K562 (cell line): Measurements from ENCODE around the gene PRELID3B. TPM values are rescaled to one million over a fixed set of nuclear protein-coding genes. Genes with fewer than 3 reads are reported as not detected.
A peak's percentile ranks its signal among the peaks of the same experiment; 100 is the strongest.

Source experiments
- COPS2 ChIP-seq: fragments of 450-650 bp; conservative IDR thresholded peaks from 2 replicates; pipeline ENCODE4 v1.6.1; 2016; ENCODE audit warnings: mild to moderate bottlenecking, moderate library complexity
- CTCF ChIP-seq, 3 experiments: IDR thresholded peaks in 2 of 3; conservative IDR thresholded peaks in 1 of 3; 2 replicates each; pipeline ENCODE4 v1.5.1; 2011 to 2012; ENCODE audit warnings: low read length in 3 of 3, mild to moderate bottlenecking in 3 of 3, control low read depth in 2 of 3, improper control_type of control experiment in 1 of 3, inconsistent platforms in 1 of 3, low read depth in 1 of 3, mixed read lengths in 1 of 3, moderate library complexity in 1 of 3; ENCODE audit not compliant: insufficient read depth in 2 of 3
- DMBX1 ChIP-seq: fragments of 250-450 bp; sonication (Bioruptor Pico); IDR thresholded peaks from 2 replicates; pipeline ENCODE4 v1.8.0; 2022; ENCODE audit warnings: inconsistent platforms, mild to moderate bottlenecking, moderate library complexity, borderline replicate concordance
- E2F5 ChIP-seq: sonication (generic); formaldehyde crosslinking; IDR thresholded peaks from 2 replicates; pipeline ENCODE4 v1.8.0; 2022; ENCODE audit warnings: mild to moderate bottlenecking, missing genetic modification reagents
- MTF1 ChIP-seq: fragments of 250-450 bp; sonication (Bioruptor Pico); IDR thresholded peaks from 2 replicates; pipeline ENCODE4 v1.9.0; 2021; ENCODE audit warnings: moderate library complexity, mild to moderate bottlenecking, inconsistent platforms, borderline replicate concordance
- REST ChIP-seq, 2 experiments: fragments of 450-650 bp; formaldehyde crosslinking in 1 of 2; IDR thresholded peaks; 2 replicates each; pipeline versions ENCODE4 v1.4.0 to v1.6.1; 2014 to 2020; ENCODE audit warnings: mild to moderate bottlenecking in 2 of 2, borderline replicate concordance in 1 of 2, low read depth in 1 of 2
- SMARCC2 ChIP-seq: fragments of 450-650 bp; IDR thresholded peaks from 2 replicates; pipeline ENCODE4 v1.6.1; 2017; ENCODE audit warnings: antibody characterized with exemption, moderate library complexity, mild to moderate bottlenecking, low read depth
- TBL1XR1 ChIP-seq, 2 experiments: IDR thresholded peaks; 2 replicates each; pipeline ENCODE4 v1.6.1; 2012; ENCODE audit warnings: improper control_type of control experiment in 2 of 2, low read length in 2 of 2, mild to moderate bottlenecking in 1 of 2
- TBP ChIP-seq: optimal IDR thresholded peaks from 2 replicates; pipeline ENCODE3; 2011; ENCODE audit warnings: low read depth, low read length, improper control_type of control experiment
- THRB ChIP-seq: fragments of 450-650 bp; formaldehyde crosslinking; conservative IDR thresholded peaks from 2 replicates; pipeline ENCODE4 v1.4.0; 2022; ENCODE audit warnings: mild to moderate bottlenecking, missing genetic modification characterization
- XRCC3 ChIP-seq: fragments of 450-650 bp; IDR thresholded peaks from 2 replicates; pipeline ENCODE4 v1.6.1; 2017; ENCODE audit warnings: mild to moderate bottlenecking, moderate library complexity
- ZFP36 ChIP-seq: fragments of 150-350 bp; IDR thresholded peaks from 2 replicates; pipeline ENCODE4 v1.6.1; 2018; ENCODE audit warnings: low read length, low read depth; ENCODE audit not compliant: partially characterized antibody
- ZNF212 ChIP-seq: fragments of 450-650 bp; formaldehyde crosslinking; IDR thresholded peaks from 2 replicates; pipeline ENCODE4 v1.4.0; 2020; ENCODE audit warnings: mild to moderate bottlenecking
- ZNF311 ChIP-seq: fragments of 250-450 bp; sonication (Bioruptor Pico); IDR thresholded peaks from 2 replicates; pipeline ENCODE4 v1.4.0; 2020; ENCODE audit warnings: mild to moderate bottlenecking, moderate library complexity
- polyA plus RNA-seq, 8 experiments: library from polyadenylated mRNA; depleted of rRNA in 4 of 8; stranded (reverse) in 5 of 8; unstranded in 3 of 8; fragments of >200 nt; fragmentation: Nextera tagmentation in 2 of 8; fragmentation: Illumina TruSeq in 1 of 8; extraction: Ambion mirVana in 2 of 8; extraction: Trizol in 1 of 8; gene quantifications; 2 replicates each; pipeline versions ENCODE4 v1.2.1 to v1.2.3, GENCODE V29; 2011 to 2014; ENCODE audit warnings: inconsistent platforms in 1 of 8, missing spikeins in 1 of 8
- total RNA-seq, 7 experiments: library from RNA; depleted of rRNA in 6 of 7; stranded (reverse); fragments of >200 nt in 6 of 7; fragmentation: Illumina TruSeq in 2 of 7; extraction: Trizol in 2 of 7; gene quantifications; 2 replicates each; pipeline versions ENCODE4 v1.2.1 to v1.2.3, GENCODE V29; 2011 to 2021; ENCODE audit warnings: low replicate concordance in 1 of 7

Gene PRELID3B
- total and polyA plus RNA-seq, 9 of the 15 experiments (the other 6 are each of a cell fraction or from before 2014, with no cell fraction given): 77.0 to 186 (median 101) TPM

GRCh38 chr20:59020938-59021551 is 21.5 kb downstream of the PRELID3B start (continued):
- no peak for TF ChIP-seq ZNF311 (CRISPR knock-in tag)
- TF ChIP-seq SMARCC2: peak; percentile 98
- no peak for TF ChIP-seq CTCF (IDR thresholded peaks at IDR 0.05 in 2 of 3, conservative IDR thresholded peaks at IDR 0.05 in 1 of 3; ENCODE audit: insufficient read depth in 2 of 3, low read depth in 1 of 3, low read length in 3 of 3)
- TF ChIP-seq XRCC3: no peak
- no peak for TF ChIP-seq ZFP36
- no peak for TF ChIP-seq REST (IDR thresholded peaks at IDR 0.05; ENCODE audit: borderline replicate concordance)
- no peak for TF ChIP-seq REST (CRISPR knock-in tag; IDR thresholded peaks at IDR 0.05; ENCODE audit: low read depth)
- peak; percentile 50; the same call in 1 of the 2 replicates for TF ChIP-seq THRB
- no peak for TF ChIP-seq COPS2
- TF ChIP-seq DMBX1 (CRISPR knock-in tag): peak; percentile 63; the same call in 1 of the 2 replicates
- TF ChIP-seq TBL1XR1 (IDR thresholded peaks at IDR 0.05; ENCODE audit: low read length in 2 of 2): peak in 1 of 2 experiments; percentile 94; a peak in 3 of 4 replicates
- no peak for TF ChIP-seq MTF1 (CRISPR knock-in tag)
- TF ChIP-seq TBP: peak; percentile 82
- TF ChIP-seq E2F5: no peak
- no peak for TF ChIP-seq ZNF212 (CRISPR knock-in tag)
